HepG2 (cell line): ENCODE measurements around the gene COMMD1. TPM values are rescaled to one million over a fixed set of nuclear protein-coding genes. Genes with fewer than 3 reads are reported as not detected.

Experiments
- ATAC-seq: fragments of 200-7000 bp; cut with Tn5 transposase; 3 replicates; pipeline ENCODE4 v1.9.1; 2020; ENCODE audit warnings: mild to moderate bottlenecking, moderate library complexity
- BruUV-seq: library from RNA; stranded (reverse); fragments of 400-500 nt; replicated peaks from 2 replicates; lab custom pipeline; 2021; lab: Mats Ljungman, UMichigan
- CTCF ChIA-PET: fragments of 300-600 bp; formaldehyde crosslinking; extraction: SDS; loops from one replicate; lab custom pipeline; 2021; ENCODE audit warnings: low total read pairs, inconsistent platforms, low intra/inter-chr PET ratio; lab: Yijun Ruan, JAX
- POLR2A ChIA-PET: fragments of 350-600 bp; sonication (Branson Sonifier 250); formaldehyde crosslinking; loops from one replicate; lab custom pipeline; 2020; ENCODE audit warnings: antibody characterized with exemption, inconsistent platforms; lab: Yijun Ruan, JAX
- DNase-seq: peaks from one replicate; pipeline ENCODE4 v3.0.0-alpha.2; 2015; ENCODE audit warnings: low spot score
- FAIRE-seq: peaks from 3 replicates; lab custom pipeline; 2011; peaks lifted over from hg19 to GRCh38; lab: Jason Lieb, UNC
- H2AFZ ChIP-seq: one replicate; pipeline ENCODE4 v1.6.1; 2011; ENCODE audit warnings: low read length, inconsistent platforms
- H3K27ac ChIP-seq: fragments of 300-600 bp; 3 replicates; pipeline ENCODE4 v1.8.0; 2011; ENCODE audit warnings: mixed run types, mild to moderate bottlenecking, mixed read lengths, low read length, inconsistent platforms; ENCODE audit not compliant: insufficient read depth; ENCODE audit errors: extremely low read length
- H3K27me3 ChIP-seq, 2 experiments: fragments of 200-600 bp in 1 of 2; 2 replicates in 1 of 2; 3 replicates in 1 of 2; pipeline versions ENCODE4 v1.6.0 to v1.8.0; 2011; ENCODE audit warnings: low read length in 2 of 2, mild to moderate bottlenecking in 2 of 2, moderate library complexity in 2 of 2, inconsistent platforms in 1 of 2; ENCODE audit not compliant: insufficient read depth in 2 of 2, control insufficient read depth in 1 of 2
- H3K36me3 ChIP-seq, 2 experiments: fragments of 200-600 bp in 1 of 2; replicated peaks in 1 of 2; 2 replicates in 1 of 2; 3 replicates in 1 of 2; pipeline versions ENCODE4 v1.5.1 to v1.8.0; 2011; ENCODE audit warnings: low read length in 2 of 2, inconsistent platforms in 1 of 2; ENCODE audit not compliant: insufficient read depth in 2 of 2, control insufficient read depth in 1 of 2
- H3K4me1 ChIP-seq: 2 replicates; pipeline ENCODE4 v1.5.1; 2012; ENCODE audit warnings: low read length, inconsistent platforms; ENCODE audit not compliant: insufficient read depth
- H3K4me2 ChIP-seq: 2 replicates; pipeline ENCODE4 v1.6.0; 2011; ENCODE audit warnings: low read depth, low read length, inconsistent platforms
- H3K4me3 ChIP-seq, 3 experiments: fragments of 200-600 bp in 1 of 3; sonication (generic), shearing (Covaris generic) in 1 of 3; replicated peaks in 1 of 3; 2 replicates each; pipeline ENCODE4 v1.5.1; 2011 to 2016; ENCODE audit warnings: low read length in 3 of 3, inconsistent platforms in 2 of 3, low read depth in 2 of 3, mild to moderate bottlenecking in 2 of 3, control low read depth in 1 of 3, mixed read lengths in 1 of 3; ENCODE audit not compliant: insufficient read depth in 1 of 3
- H3K79me2 ChIP-seq: one replicate; pipeline ENCODE4 v1.6.1; 2011; ENCODE audit warnings: low read length, inconsistent platforms; ENCODE audit not compliant: insufficient read depth
- H3K9ac ChIP-seq: 2 replicates; pipeline ENCODE4 v1.6.0; 2011; ENCODE audit warnings: mild to moderate bottlenecking, low read depth, low read length, inconsistent platforms; ENCODE audit not compliant: insufficient read depth
- H3K9me3 ChIP-seq: 2 replicates; pipeline ENCODE4 v1.5.1; 2012; ENCODE audit warnings: mild to moderate bottlenecking, low read length
- H4K20me1 ChIP-seq: 2 replicates; pipeline ENCODE4 v1.6.0; 2011; ENCODE audit warnings: inconsistent platforms, mild to moderate bottlenecking, low read length, moderate library complexity; ENCODE audit not compliant: insufficient read depth
- CREB3 ChIP-seq: sonication (generic); formaldehyde crosslinking; IDR thresholded peaks from 2 replicates; pipeline ENCODE4 v1.5.0; 2020; ENCODE audit warnings: missing genetic modification reagents
- EP300 ChIP-seq, 3 experiments: sonication (generic) in 1 of 3; formaldehyde crosslinking in 1 of 3; IDR thresholded peaks; 2 replicates each; pipeline versions ENCODE4 v1.5.1 to v1.6.1; 2011 to 2020; ENCODE audit warnings: low read depth in 2 of 3, low read length in 2 of 3, borderline replicate concordance in 1 of 3, improper control_type of control experiment in 1 of 3, mild to moderate bottlenecking in 1 of 3, missing genetic modification reagents in 1 of 3, moderate library complexity in 1 of 3
- HNRNPK ChIP-seq: fragments of 200-400 bp; formaldehyde crosslinking; IDR thresholded peaks from 2 replicates; pipeline ENCODE4 v1.6.1; 2018; ENCODE audit warnings: low read length, low read depth, moderate library complexity, mild to moderate bottlenecking; ENCODE audit not compliant: poor library complexity, severe bottlenecking
- IKZF4 ChIP-seq: sonication (generic); formaldehyde crosslinking; IDR thresholded peaks from 2 replicates; pipeline ENCODE4 v1.5.1; 2020; ENCODE audit warnings: borderline replicate concordance, mild to moderate bottlenecking, low read depth, missing genetic modification reagents; ENCODE audit errors: not compliant biosample characterization
- LRRFIP1 ChIP-seq: sonication (generic); formaldehyde crosslinking; conservative IDR thresholded peaks from 2 replicates; pipeline ENCODE4 v1.4.0; 2020; ENCODE audit warnings: missing genetic modification reagents
- MIXL1 ChIP-seq: IDR thresholded peaks from 2 replicates; pipeline ENCODE4 v1.6.1; 2016
- RAD21 ChIP-seq: fragments of 450-650 bp; formaldehyde crosslinking; IDR thresholded peaks from 2 replicates; pipeline ENCODE4 v1.5.0; 2020; ENCODE audit warnings: mild to moderate bottlenecking
- SRF ChIP-seq: IDR thresholded peaks from 2 replicates; pipeline ENCODE4 v1.6.1; 2011; ENCODE audit warnings: mild to moderate bottlenecking, low read depth, low read length, moderate library complexity
- STAT5B ChIP-seq: sonication (generic); formaldehyde crosslinking; IDR thresholded peaks from 2 replicates; pipeline ENCODE4 v1.4.0; 2020; ENCODE audit warnings: missing genetic modification reagents
- THAP8 ChIP-seq: sonication (generic); formaldehyde crosslinking; IDR thresholded peaks from 2 replicates; pipeline ENCODE4 v1.5.1; 2020; ENCODE audit warnings: missing genetic modification reagents, mild to moderate bottlenecking, borderline replicate concordance
- ZNF180 ChIP-seq: sonication (generic); formaldehyde crosslinking; IDR thresholded peaks from 2 replicates; pipeline ENCODE4 v1.4.0; 2020; ENCODE audit warnings: low read depth, missing genetic modification reagents, borderline replicate concordance
- ZNF230 ChIP-seq: sonication (generic); formaldehyde crosslinking; IDR thresholded peaks from 2 replicates; pipeline ENCODE4 v1.4.0; 2020; ENCODE audit warnings: mild to moderate bottlenecking, missing genetic modification reagents
- ZNF264 ChIP-seq: sonication (generic); formaldehyde crosslinking; IDR thresholded peaks from 2 replicates; pipeline ENCODE4 v1.4.0; 2020; ENCODE audit warnings: missing genetic modification reagents
- ZNF280B ChIP-seq: sonication (generic); formaldehyde crosslinking; IDR thresholded peaks from 2 replicates; pipeline ENCODE4 v1.5.0; 2020; ENCODE audit warnings: missing genetic modification reagents, mild to moderate bottlenecking, borderline replicate concordance
- ZNF460 ChIP-seq: sonication (generic); formaldehyde crosslinking; IDR thresholded peaks from 2 replicates; pipeline ENCODE4 v1.5.1; 2020; ENCODE audit warnings: missing genetic modification reagents, mild to moderate bottlenecking, borderline replicate concordance
- ZNF576 ChIP-seq: sonication (generic); formaldehyde crosslinking; IDR thresholded peaks from 2 replicates; pipeline ENCODE4 v1.4.0; 2020; ENCODE audit warnings: mild to moderate bottlenecking, missing genetic modification reagents
- ZNF598 ChIP-seq: sonication (generic); formaldehyde crosslinking; IDR thresholded peaks from 2 replicates; pipeline ENCODE4 v1.5.1; 2020; ENCODE audit warnings: mild to moderate bottlenecking, missing genetic modification reagents, borderline replicate concordance
- ZNF629 ChIP-seq: sonication (generic); formaldehyde crosslinking; conservative IDR thresholded peaks from 2 replicates; pipeline ENCODE4 v1.5.0; 2020; ENCODE audit warnings: missing genetic modification reagents
- in situ Hi-C: cut with HindIII; loops from 2 replicates; pipeline ENCODE4 v1.10.0; 2017; ENCODE audit warnings: low pct_unique_long_range_greater_than_20kb; ENCODE audit not compliant: extremely low pct_ligation_motif_present
- intact Hi-C: fragments of 100-400 bp; cut with micrococcal nuclease; formaldehyde crosslinking; loops from one replicate; pipeline ENCODE4 v1.10.0; 2022; ENCODE audit not compliant: unreplicated experiment
- polyA plus RNA-seq, 8 experiments: library from polyadenylated mRNA; depleted of rRNA in 3 of 8; stranded (reverse) in 7 of 8; unstranded in 1 of 8; fragments of >200 nt; fragmentation: Illumina TruSeq in 4 of 8; extraction: Trizol in 4 of 8; gene quantifications; 2 replicates each; pipeline versions ENCODE4 v1.2.1 to v1.2.3, GENCODE V29; 2011 to 2016; ENCODE audit warnings: low read depth in 4 of 8, missing spikeins in 1 of 8, mixed read lengths in 1 of 8; ENCODE audit not compliant: insufficient read depth in 1 of 8
- total RNA-seq, 5 experiments: library from RNA; depleted of rRNA; stranded (reverse); fragments of >200 nt; fragmentation: Illumina TruSeq; extraction: Trizol; gene quantifications; 2 replicates each; pipeline ENCODE4 v1.2.3, GENCODE V29; 2016; ENCODE audit warnings: low read depth in 1 of 5

Gene COMMD1
- total and polyA plus RNA-seq, 2 of the 13 experiments (the other 11 are each of a cell fraction or from before 2014, with no cell fraction given) = 25.7 to 105 TPM

- H3K9me3 ChIP-seq = no peaks in the 10 kb centered on the region
- H3K4me1 ChIP-seq = peaks cover 12% of the 10 kb centered on the region
- no peak overlapping the region for H3K4me3 ChIP-seq
- ChIA-PET CTCF (no interaction called here), POLR2A (no interaction called here)
- H3K27me3 ChIP-seq = no peaks in the 10 kb centered on the region
- TF ChIP-seq ZNF598 = no peak
- no peak for TF ChIP-seq ZNF576 (CRISPR knock-in tag)
- TF ChIP-seq ZNF280B (CRISPR knock-in tag) = no peak
- TF ChIP-seq HNRNPK = no peak
- TF ChIP-seq EP300 (IDR thresholded peaks at IDR 0.05; ENCODE audit: low read depth in 2 of 2, low read length in 2 of 2) = no peak
- no peak for TF ChIP-seq EP300 (CRISPR knock-in tag; IDR thresholded peaks at IDR 0.05; ENCODE audit: borderline replicate concordance)
- TF ChIP-seq LRRFIP1 (CRISPR knock-in tag) = no peak
- no peak for TF ChIP-seq ZNF180
- no peak for TF ChIP-seq CREB3 (CRISPR knock-in tag)
- no peak for TF ChIP-seq ZNF460 (CRISPR knock-in tag)
- TF ChIP-seq ZNF264 = no peak
- TF ChIP-seq SRF = no peak
- no peak for TF ChIP-seq MIXL1 (CRISPR knock-in tag)
- no peak for TF ChIP-seq ZNF230 (CRISPR knock-in tag)
- no peak for TF ChIP-seq STAT5B (CRISPR knock-in tag)
- TF ChIP-seq IKZF4 (CRISPR knock-in tag) = no peak
- no peak for TF ChIP-seq THAP8
- TF ChIP-seq ZNF629 = no peak
- TF ChIP-seq RAD21 = no peak
- intact Hi-C loops (no loop called here), in situ Hi-C loops (no loop called here)
- H3K27ac ChIP-seq = no peak overlapping the region
- no TSS peak for BruUV-seq
- H2AFZ ChIP-seq = no peak overlapping the region
- DNase-seq (no peak), FAIRE-seq (no peak), ATAC-seq (no peak)
- H3K79me2 ChIP-seq = no peaks in the 10 kb centered on the region
- H3K9ac ChIP-seq = no peak overlapping the region
- H4K20me1 ChIP-seq = no peaks in the 10 kb centered on the region
- H3K36me3 ChIP-seq = no peaks in the 10 kb centered on the region
- H3K4me2 ChIP-seq = no peak overlapping the region
These were observed 244.2 kb downstream of the COMMD1 start for GRCh38 chr2:62149708-62150107.
